ENCODE data around the gene JUP. TPM values are rescaled to one million over a fixed set of nuclear protein-coding genes. Genes with fewer than 3 reads are reported as not detected.
A peak's percentile ranks its signal among the peaks of the same experiment; 100 is the strongest.

The JUP gene
- total and polyA plus RNA-seq, 10 of the 15 experiments (the other 5 are each of a cell fraction or from before 2014, with no cell fraction given), result 1.5 to 36.3 (median 11.6) TPM

GRCh38 chr17:41734139-41734948 is 52.2 kb downstream of the JUP start, which contains the start of gene HAP1:
TSS of gene HAP1 (minus strand) at chr17:41734643. CDS start at chr17:41734634, 9 bp downstream.
- Histone ChIP-seq H3K4me2 (ENCODE audit: control insufficient read depth, insufficient read depth) (no peak within 1 kb of the TSS), H3K9me3 (replicated peaks; ENCODE audit: control insufficient read depth, insufficient read depth, low read length) (no peaks in the 10 kb centered on the region), H3K27me3 (replicated peaks in 1 of 2; ENCODE audit: control insufficient read depth in 2 of 2, insufficient read depth in 2 of 2, low read length in 1 of 2) (peaks cover 8 to 13% of the 10 kb centered on the region in 2 experiments; a peak in 3 of 4 replicates), H3K4me1 (ENCODE audit: control insufficient read depth, insufficient read depth, low read length) (peaks cover 3% of the 10 kb centered on the region; the same call in 1 of the 2 replicates), H3K27ac (ENCODE audit: control insufficient read depth, insufficient read depth) (no peak within 1 kb of the TSS), H2AFZ (ENCODE audit: control insufficient read depth, low read depth, low read length) (no peak within 1 kb of the TSS), H3K36me3 (ENCODE audit: control insufficient read depth in 2 of 2, insufficient read depth in 2 of 2, low read length in 1 of 2) (no peaks in the 10 kb centered on the region), H3K9ac (ENCODE audit: control insufficient read depth, insufficient read depth, low read length) (no peak within 1 kb of the TSS), H3K79me2 (ENCODE audit: control insufficient read depth, insufficient read depth, low read length) (no peaks in the 10 kb centered on the region), H4K20me1 (ENCODE audit: control insufficient read depth, insufficient read depth) (no peaks in the 10 kb centered on the region), H3K4me3 (no peak within 1 kb of the TSS)
- no peak for ATAC-seq
- TF ChIP-seq SUZ12 (IDR thresholded peaks at IDR 0.05; ENCODE audit: unreplicated experiment) (peak; percentile 94), WRNIP1 (IDR thresholded peaks at IDR 0.05; ENCODE audit: borderline replicate concordance, low read depth, low read length) (no peak), POLR2A (IDR thresholded peaks at IDR 0.05; ENCODE audit: low read depth, low read length) (peak; percentile 52; the same call in 1 of the 2 replicates), SP1 (IDR thresholded peaks at IDR 0.05; ENCODE audit: low read depth, low read length) (no peak), NR2C1 (IDR thresholded peaks at IDR 0.05) (no peak), NBN (IDR thresholded peaks at IDR 0.05) (no peak), NRF1 (conservative IDR thresholded peaks at IDR 0.05; ENCODE audit: low read depth, low read length) (no peak), FOXK2 (IDR thresholded peaks at IDR 0.05) (peak; percentile 76)
- WGBS (ENCODE audit: insufficient coverage, insufficient replicate concordance, low lambda C conversion rate, missing lambda C conversion rate), result 8% methylated on average over 77 of the region's 77 CpGs
- in situ Hi-C loops (cut with MboI), result no loop called here
- ChIA-PET SMC1A (ENCODE audit: uncharacterized antibody, unreplicated experiment) (no interaction called here), CTCF (interaction anchor here (1.2 kb wide), 1 partner anchor 226 kb away, joined by 5 read pairs; no protein-coding TSS in a partner anchor), POLR2A (no interaction called here), RAD21 (ENCODE audit: unreplicated experiment) (no interaction called here)
- BruUV-seq (replicated peaks), result no TSS peak
- intact Hi-C loops (cut with micrococcal nuclease; ENCODE audit: unreplicated experiment), result no loop called here
- no peak for FAIRE-seq
- no peak for DNase-seq (ENCODE audit: low read depth, low spot score)

Measured in GM12878 (cell line).